ES-I3 (cell line): ENCODE measurements around the gene PGM5.
"Not testable (repeated sequence)": the region's sequence is repeated elsewhere in the genome, so short reads cannot be mapped to it uniquely, and the experiment has no call there.

Experiments
- H3K36me3 ChIP-seq: 2 replicates; pipeline ENCODE4 v1.6.1; 2013; ENCODE audit warnings: mild to moderate bottlenecking, low read length, control low read depth, moderate library complexity; ENCODE audit not compliant: insufficient read depth
- H3K4me1 ChIP-seq: 2 replicates; pipeline ENCODE4 v1.6.1; 2013; ENCODE audit warnings: mild to moderate bottlenecking, control low read depth, low read length; ENCODE audit not compliant: insufficient read depth
- H3K9ac ChIP-seq: 2 replicates; pipeline ENCODE4 v1.6.1; 2013; ENCODE audit warnings: low read depth, mild to moderate bottlenecking, low read length, moderate library complexity
- H3K9me3 ChIP-seq: 2 replicates; pipeline ENCODE4 v1.6.1; 2013; ENCODE audit warnings: mild to moderate bottlenecking, low read length, moderate library complexity; ENCODE audit not compliant: control insufficient read depth, insufficient read depth

Gene PGM5

DNA sequence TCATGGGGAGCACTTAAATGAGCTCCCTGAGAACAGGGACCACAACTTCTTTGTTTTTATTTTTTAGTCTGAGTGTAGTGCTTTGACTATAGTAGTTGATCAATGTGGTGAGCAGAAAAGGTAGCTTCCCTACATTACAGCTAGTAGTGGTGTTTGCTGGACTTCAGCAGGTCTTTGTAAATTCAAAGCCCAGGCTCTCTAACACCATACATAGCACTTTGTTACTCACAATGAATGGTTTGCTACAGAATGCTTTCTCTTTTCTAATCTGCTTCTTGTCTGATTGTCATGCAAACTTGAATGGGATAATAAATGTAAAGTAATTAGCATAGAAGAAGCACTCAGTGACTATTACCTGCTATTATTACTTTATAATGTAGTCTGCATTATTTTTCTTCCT lies 55.5 kb downstream of the PGM5 start:
- H3K9ac ChIP-seq, H3K4me1 ChIP-seq, H3K36me3 ChIP-seq, H3K9me3 ChIP-seq: not testable (repeated sequence)

DNA sequence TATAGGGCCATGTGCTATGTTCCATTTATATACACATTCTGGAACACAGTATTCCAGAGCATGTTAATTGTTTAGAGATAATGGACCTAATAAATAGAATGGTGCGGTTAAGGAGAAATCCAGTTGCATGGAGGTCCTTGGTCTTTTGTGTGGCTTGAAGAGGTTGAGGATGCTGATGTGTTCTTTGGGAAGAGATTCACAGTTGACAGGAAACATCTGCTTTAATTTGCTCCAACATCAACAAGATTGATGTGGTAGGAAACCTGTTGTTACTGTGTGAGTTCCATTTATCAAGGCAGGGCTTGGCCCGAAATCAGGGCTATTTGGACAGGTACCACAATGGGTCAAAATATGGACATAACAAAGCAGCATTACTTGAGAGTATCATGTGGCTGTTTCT lies 56.3 kb downstream of the PGM5 start:
- H3K4me1 ChIP-seq, H3K9ac ChIP-seq, H3K9me3 ChIP-seq, H3K36me3 ChIP-seq: not testable (repeated sequence)

DNA sequence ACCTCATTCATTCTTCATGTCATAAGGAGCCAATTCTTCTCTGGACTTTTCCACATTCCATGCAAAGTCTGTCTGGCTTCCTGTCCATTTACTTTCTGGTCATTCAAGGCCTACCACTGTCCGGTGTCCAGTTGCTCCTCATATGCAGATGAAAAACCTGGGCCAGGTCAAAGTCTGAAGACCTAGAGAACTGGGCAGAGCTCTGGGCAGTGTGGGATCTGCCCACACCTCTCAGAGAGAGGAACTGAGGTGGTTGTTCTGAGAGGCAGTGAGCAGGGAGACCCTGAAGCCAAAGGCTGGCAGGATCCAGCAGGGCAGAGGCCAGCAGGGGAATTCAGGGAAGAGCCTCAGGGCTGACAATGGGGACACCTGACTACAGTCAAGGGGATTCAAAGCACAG lies 58.7 kb downstream of the PGM5 start:
- H3K9me3 ChIP-seq, H3K4me1 ChIP-seq, H3K36me3 ChIP-seq, H3K9ac ChIP-seq: not testable (repeated sequence)

DNA sequence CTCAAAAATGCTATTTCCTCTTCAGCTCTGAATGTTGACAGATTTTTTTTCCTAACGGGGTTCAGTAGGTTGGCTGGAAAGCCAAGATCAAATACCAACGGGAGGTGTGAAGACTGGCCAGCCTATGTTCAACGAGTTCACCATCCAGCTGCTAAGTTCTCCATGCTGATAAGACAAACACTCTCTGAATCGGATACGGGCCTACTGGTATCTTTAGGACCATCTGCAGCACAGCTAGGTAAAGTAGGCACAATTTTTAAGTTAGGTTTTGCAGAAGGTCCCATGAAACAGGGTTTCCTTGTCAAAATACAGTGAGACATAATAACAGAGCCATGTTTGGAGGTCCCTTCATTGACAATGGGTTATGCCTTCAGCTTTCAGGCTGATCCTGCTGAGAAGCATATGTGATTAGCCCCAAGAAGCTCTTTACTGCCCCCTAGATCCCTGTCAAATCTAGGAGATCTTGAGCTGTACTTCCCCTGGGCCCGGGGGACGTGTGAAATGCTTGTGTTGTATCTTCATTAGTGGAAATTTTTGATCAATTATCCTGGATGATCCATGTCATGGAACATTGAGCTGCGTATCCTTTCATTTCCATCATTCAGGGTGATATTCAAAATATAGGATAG lies 60.6 kb downstream of the PGM5 start:
- Histone ChIP-seq H3K9me3 (no peaks in the 10 kb centered on the region), H3K9ac (no peak overlapping the region), H3K4me1 (no peaks in the 10 kb centered on the region), H3K36me3 (no peaks in the 10 kb centered on the region)

DNA sequence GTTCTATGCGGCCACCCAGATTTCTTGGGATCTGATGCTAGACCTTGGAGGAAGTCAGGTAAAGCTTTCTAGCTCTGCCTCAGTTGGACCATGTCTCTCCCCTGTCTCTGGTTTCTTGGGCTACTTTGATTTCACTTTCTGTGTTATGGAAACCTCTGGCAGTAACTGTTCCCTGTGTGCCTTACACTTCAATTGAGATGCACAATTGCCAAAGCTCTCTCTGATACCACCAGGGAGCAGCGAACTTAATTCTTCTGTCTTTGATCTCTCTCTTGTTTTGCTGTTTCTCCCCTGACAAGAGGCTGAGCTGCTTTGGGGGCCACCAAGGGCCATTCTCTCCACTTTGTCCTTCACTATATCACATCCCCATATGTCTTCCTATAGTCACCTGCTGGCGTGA lies 61.4 kb downstream of the PGM5 start:
- Histone ChIP-seq H3K36me3 (no peaks in the 10 kb centered on the region), H3K9ac (no peak overlapping the region), H3K9me3 (no peaks in the 10 kb centered on the region), H3K4me1 (no peaks in the 10 kb centered on the region)

DNA sequence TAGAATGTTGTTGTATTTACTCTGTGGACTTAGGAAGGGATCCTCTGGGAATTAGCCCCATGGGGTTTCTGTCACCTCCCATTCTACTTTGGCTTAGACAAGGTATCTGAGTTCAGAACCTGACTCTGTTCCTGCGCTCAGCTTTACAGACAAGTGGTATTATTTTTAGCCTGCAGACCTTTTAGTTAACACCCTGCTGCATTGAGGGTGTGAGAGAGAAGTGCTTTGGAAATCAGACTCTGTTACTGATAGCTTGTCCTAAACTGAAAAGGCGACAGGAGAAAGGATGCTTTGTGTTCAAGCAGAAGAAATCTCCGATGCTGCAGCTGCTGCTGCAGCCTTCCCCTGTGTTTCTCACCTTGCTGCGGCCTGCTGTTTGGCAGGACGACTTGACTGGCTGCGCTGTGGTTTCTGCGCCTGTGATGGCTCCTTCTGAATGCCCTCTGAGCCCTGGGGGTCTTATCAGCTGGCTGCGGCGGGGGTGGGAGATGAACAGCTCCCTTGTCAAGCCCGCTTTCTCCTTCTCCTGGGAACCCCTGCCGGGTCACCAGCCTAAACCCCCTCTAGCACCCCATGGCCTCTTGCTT lies 61.9 kb downstream of the PGM5 start:
- H3K36me3 ChIP-seq: no peaks in the 10 kb centered on the region
- no peaks in the 10 kb centered on the region for H3K4me1 ChIP-seq
- no peaks in the 10 kb centered on the region for H3K9me3 ChIP-seq
- no peak overlapping the region for H3K9ac ChIP-seq

DNA sequence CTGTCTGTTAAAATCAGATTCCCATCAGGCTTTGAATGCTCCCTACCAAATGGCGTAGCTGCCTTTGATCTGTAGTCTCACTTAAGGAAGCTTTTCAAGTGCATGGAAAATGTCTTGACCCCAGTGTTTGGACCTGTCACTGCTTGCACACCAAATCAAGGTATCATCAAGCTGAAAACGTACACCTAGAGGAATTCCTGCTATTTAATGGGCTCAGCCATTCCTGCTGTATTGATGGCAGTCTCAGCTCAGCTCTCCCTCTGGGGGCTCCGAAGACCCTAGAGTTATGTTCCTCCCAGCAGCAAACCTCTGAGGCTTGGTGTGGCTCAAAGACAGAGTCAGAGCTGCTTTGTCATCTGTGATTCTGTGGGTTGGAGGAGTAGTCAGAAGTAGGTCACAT lies 63.5 kb downstream of the PGM5 start:
- Histone ChIP-seq H3K36me3 (no peaks in the 10 kb centered on the region), H3K9me3 (no peaks in the 10 kb centered on the region), H3K9ac (no peak overlapping the region), H3K4me1 (no peaks in the 10 kb centered on the region)

DNA sequence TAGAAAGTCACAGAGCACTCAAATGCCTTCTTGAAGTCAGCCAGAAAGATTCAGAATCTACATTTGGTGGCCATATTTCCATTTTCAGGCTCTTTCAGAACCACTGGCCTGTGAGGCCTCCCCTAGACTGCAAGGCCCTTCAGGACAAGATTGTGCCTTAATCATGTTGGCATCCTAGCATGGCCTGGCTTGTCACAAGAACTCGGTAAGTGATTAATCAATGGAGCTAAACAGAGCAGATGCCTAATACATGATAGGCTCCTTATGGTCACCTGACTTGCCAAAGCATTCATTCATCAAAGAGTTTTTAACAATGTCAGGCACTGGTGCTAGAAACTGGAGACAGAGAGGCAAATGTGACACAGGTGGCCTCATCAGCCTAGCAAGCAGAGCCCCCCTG lies 70.3 kb downstream of the PGM5 start:
- Histone ChIP-seq H3K4me1 (no peaks in the 10 kb centered on the region), H3K9me3 (no peaks in the 10 kb centered on the region), H3K9ac (no peak overlapping the region), H3K36me3 (no peaks in the 10 kb centered on the region)

DNA sequence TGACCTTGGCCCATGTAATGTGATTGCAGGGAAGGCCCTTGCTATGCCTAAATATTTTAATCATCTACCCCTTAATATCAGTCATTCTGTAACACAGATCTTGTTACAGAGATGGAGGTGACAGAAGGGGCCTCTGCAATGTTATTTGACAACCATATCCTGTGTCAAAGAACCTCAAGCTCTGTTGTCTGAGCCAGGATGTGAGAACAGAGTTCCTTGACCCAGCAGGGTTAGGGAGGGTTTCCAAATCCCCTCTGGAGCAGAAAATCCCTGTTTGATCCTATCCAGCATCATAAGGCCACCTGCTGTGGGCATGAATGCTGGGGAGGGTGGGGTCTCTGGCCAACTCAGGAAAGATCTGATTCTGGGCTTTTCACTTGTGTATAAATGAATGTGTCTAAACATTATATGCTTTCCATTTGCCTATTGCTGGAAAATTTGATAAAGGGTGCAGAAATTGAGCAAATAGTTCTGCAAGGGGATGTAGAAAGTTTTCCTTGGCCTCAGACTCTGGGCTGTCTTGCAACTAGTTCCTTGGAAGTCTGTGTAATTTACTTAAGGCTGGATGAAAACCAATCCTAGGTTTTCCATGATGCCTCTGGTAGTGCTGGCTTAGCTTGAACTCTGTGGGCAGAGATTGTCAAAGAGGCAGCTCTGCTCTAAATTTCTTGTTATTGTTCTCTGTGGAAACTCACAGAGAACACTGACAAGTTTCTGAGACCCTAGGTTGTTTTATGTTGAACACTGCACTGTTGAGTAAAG lies 71.0 kb downstream of the PGM5 start:
- Histone ChIP-seq H3K9ac (no peak overlapping the region), H3K9me3 (no peaks in the 10 kb centered on the region), H3K36me3 (no peaks in the 10 kb centered on the region), H3K4me1 (no peaks in the 10 kb centered on the region)

DNA sequence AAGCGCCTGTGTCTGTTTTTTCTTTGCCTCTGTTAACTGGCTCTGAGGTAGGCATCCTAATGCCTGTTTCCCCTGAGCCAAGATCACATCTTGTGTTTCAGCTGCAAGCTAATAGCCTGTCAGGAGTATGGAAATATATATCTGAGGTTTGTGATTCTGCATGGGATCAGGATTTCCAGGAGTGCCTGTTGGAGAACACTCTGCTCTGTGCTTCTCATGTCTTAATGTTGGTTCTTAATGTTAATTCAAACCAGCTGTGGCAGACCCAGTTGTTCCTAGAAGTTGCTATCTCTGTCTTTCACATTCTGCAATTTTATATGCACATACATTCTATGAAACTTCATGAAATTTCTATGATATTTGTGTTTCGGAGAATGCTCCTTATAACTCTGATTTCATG lies 72.1 kb downstream of the PGM5 start:
- no peaks in the 10 kb centered on the region for H3K36me3 ChIP-seq
- H3K9ac ChIP-seq: no peak overlapping the region
- H3K9me3 ChIP-seq: no peaks in the 10 kb centered on the region
- no peaks in the 10 kb centered on the region for H3K4me1 ChIP-seq

DNA sequence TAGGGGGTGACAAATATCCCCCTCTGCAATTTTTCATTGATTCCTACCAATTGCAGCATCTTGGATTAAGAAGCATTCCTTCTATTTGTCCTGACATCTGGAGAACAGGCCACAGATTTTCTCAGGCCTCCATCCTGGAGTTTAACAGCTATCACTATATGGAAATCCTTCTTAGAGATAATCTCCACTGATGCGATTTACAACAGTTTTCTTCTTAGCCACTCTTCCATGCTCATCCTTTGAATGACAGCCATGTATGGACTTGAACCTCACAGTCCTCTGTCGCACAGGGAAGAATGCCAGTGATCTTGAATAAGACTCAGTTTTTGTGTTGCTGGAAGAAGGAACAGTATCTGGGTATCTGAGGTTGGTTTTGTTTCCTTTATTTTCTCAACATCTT lies 73.2 kb downstream of the PGM5 start:
- Histone ChIP-seq H3K4me1 (no peaks in the 10 kb centered on the region), H3K36me3 (no peaks in the 10 kb centered on the region), H3K9ac (no peak overlapping the region)

DNA sequence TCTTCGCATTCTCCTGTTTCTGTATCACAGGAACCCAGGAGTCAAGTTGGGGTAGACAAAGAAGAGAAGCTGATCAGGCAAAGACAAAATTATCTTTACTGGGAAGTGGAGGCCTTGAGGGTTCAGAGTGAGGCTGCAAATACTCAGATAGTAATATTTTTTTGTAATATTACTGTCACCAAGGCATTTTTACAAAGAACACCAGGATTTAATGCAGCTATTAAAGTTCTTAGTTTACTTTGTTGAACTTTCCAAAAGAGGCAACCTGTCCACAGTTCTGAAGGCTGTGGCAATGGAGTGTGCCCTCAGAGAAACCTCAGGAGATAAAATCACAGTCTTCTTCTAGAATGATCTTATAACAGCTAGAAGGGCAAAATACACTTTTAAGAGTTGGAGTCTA lies 74.9 kb downstream of the PGM5 start:
- Histone ChIP-seq H3K9ac (no peak overlapping the region), H3K4me1 (no peaks in the 10 kb centered on the region), H3K36me3 (no peaks in the 10 kb centered on the region), H3K9me3 (no peaks in the 10 kb centered on the region)

More for the DNA sequence above, 73.2 kb downstream of the PGM5 start:
- H3K9me3 ChIP-seq: no peaks in the 10 kb centered on the region

DNA sequence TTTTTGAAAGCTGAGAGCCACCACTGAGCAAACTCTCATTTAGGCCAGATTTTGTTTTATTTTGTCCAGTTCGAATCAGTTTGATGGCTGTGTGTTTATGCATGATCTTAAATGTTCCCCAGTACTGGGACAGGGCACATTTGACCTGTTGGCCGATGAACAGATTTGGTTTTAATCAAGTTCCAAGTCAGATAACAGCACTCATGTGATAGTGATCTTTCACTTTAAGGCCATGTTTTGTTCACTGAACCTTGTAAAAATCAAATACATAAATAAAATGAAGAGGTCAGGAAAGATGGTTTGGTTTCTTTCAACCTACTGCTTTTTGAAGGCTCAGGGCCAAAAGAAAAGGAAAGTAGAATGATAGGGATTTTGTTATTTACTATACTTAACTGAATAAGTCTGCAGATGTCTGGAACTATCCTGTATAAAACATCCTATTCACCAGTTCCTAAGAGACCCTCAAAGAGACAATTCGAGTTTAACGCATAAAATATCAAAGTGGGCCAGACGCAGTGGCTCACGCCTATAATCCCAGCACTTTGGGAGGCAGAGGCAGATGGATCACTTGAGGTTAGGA lies 77.2 kb downstream of the PGM5 start:
- Histone ChIP-seq H3K4me1 (no peaks in the 10 kb centered on the region), H3K9ac (no peak overlapping the region), H3K36me3 (no peaks in the 10 kb centered on the region), H3K9me3 (no peaks in the 10 kb centered on the region)

DNA sequence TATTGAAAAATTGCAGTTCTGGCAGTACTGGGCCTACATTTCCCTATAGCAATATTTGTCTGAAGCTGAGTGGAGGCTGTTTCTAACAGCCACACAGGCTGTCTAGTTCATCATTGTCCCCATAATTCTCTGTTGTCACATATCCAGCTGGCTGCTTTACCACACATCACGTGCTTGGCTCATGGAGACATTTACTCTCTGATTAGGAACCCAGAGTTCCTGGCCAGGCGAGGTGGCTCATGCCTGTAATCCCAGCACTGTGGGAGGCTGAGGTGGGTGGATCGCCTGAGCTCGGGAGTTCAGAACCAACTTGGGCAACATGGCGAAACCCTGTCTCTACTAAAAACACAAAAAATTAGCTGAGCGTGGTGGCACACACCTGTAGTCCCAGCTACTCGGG lies 81.4 kb downstream of the PGM5 start:
- no peaks in the 10 kb centered on the region for H3K9me3 ChIP-seq
- H3K4me1 ChIP-seq: no peaks in the 10 kb centered on the region
- H3K36me3 ChIP-seq: no peaks in the 10 kb centered on the region
- H3K9ac ChIP-seq: no peak overlapping the region

DNA sequence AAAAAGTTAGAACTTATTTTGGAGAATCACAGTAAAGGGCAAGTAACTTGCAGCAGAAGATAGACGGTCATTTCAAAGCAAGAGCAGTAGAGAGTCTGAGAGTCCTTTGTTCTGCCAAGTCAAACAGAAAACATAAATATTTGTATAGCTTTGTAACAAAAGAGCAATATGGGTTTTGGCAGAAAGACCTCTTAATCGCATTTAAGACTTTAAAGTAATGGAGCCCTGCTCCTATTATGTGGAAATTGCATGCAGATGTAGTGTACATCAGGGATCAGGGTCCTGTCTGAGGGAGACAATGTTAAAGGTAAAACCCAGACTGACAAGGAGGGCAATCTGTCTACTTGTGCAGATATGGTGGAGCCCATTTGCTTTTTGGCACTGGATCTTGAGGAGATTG lies 87.2 kb downstream of the PGM5 start:
- Histone ChIP-seq H3K36me3 (no peaks in the 10 kb centered on the region), H3K9me3 (no peaks in the 10 kb centered on the region), H3K9ac (no peak overlapping the region), H3K4me1 (no peaks in the 10 kb centered on the region)
